GM19452 (cell line): Measurements from ENCODE around the gene LYVE1.

Source experiments
- ATAC-seq: cut with Tn5 transposase; IDR thresholded peaks from one replicate; pipeline ENCODE4 v1.9.1; 2021; ENCODE audit not compliant: unreplicated experiment

Gene LYVE1

GRCh38 chr11:10526974-10527918 is 41.2 kb downstream of the LYVE1 start:
- ATAC-seq = peak; percentile 76

GRCh38 chr11:10524471-10524870 is 44.0 kb downstream of the LYVE1 start:
- no peak for ATAC-seq

GRCh38 chr11:10522921-10523320 is 45.5 kb downstream of the LYVE1 start:
- ATAC-seq = no peak

GRCh38 chr11:10522276-10522675 is 46.2 kb downstream of the LYVE1 start:
- ATAC-seq = no peak

- ATAC-seq = no peak
Measured at GRCh38 chr11:10520562-10520961, 47.9 kb downstream of the LYVE1 start.

- ATAC-seq = no peak
Measured at GRCh38 chr11:10519630-10520029, 48.8 kb downstream of the LYVE1 start.

- no peak for ATAC-seq
Measured at GRCh38 chr11:10518891-10519290, 49.6 kb downstream of the LYVE1 start.

GRCh38 chr11:10518123-10518522 is 50.3 kb downstream of the LYVE1 start:
- ATAC-seq = no peak

- ATAC-seq = no peak
Measured at GRCh38 chr11:10515418-10515817, 53.0 kb downstream of the LYVE1 start.

- no peak for ATAC-seq
Measured at GRCh38 chr11:10514709-10515108, 53.8 kb downstream of the LYVE1 start.

GRCh38 chr11:10514202-10514601 is 54.3 kb downstream of the LYVE1 start:
- ATAC-seq = no peak

GRCh38 chr11:10511181-10511621 is 57.3 kb downstream of the LYVE1 start:
- no peak for ATAC-seq
